Endothelial cell of umbilical vein (primary cell): ENCODE data around the gene MDN1. TPM values are rescaled to one million over a fixed set of nuclear protein-coding genes. Genes with fewer than 3 reads are reported as not detected.

ENCODE experiments used
- BruUV-seq: library from RNA; stranded (reverse); fragments of 400-500 nt; replicated peaks from 2 replicates; lab custom pipeline; 2021; lab: Mats Ljungman, UMichigan
- CTCF ChIA-PET: fragments of 300-600, 350-600 bp; sonication (Branson Sonifier 250); formaldehyde crosslinking; loops from one replicate; lab custom pipeline; 2021; ENCODE audit warnings: antibody characterized with exemption, inconsistent platforms; lab: Charles Lee
- POLR2A ChIA-PET: fragments of 300-600, 350-600 bp; sonication (Branson Sonifier 250); formaldehyde crosslinking; loops from one replicate; lab custom pipeline; 2021; ENCODE audit warnings: antibody characterized with exemption, inconsistent platforms; lab: Charles Lee
- DNase-seq: peaks from one replicate; pipeline ENCODE4 v3.0.0-alpha.2; 2011; ENCODE audit warnings: low read depth, low spot score
- FAIRE-seq: peaks from 2 replicates; lab custom pipeline; 2011; peaks lifted over from hg19 to GRCh38; lab: Jason Lieb, UNC
- H2AFZ ChIP-seq: 2 replicates; pipeline ENCODE4 v1.6.0; 2012; ENCODE audit warnings: low read depth, low read length, control low read depth, inconsistent platforms
- H3K27ac ChIP-seq: 2 replicates; pipeline ENCODE4 v1.5.1; 2011; ENCODE audit warnings: low read depth, mild to moderate bottlenecking, control low read depth, low read length, moderate library complexity; ENCODE audit not compliant: insufficient read depth
- H3K27me3 ChIP-seq, 2 experiments: 2 replicates each; pipeline versions ENCODE4 v1.6.0 to v1.6.1; 2011; ENCODE audit warnings: low read length in 2 of 2, mixed read lengths in 1 of 2; ENCODE audit not compliant: control insufficient read depth in 2 of 2, insufficient read depth in 2 of 2
- H3K36me3 ChIP-seq, 2 experiments: 2 replicates in 1 of 2; 3 replicates in 1 of 2; pipeline ENCODE4 v1.5.1; 2011; ENCODE audit warnings: low read length in 2 of 2, mild to moderate bottlenecking in 1 of 2, moderate library complexity in 1 of 2; ENCODE audit not compliant: control insufficient read depth in 2 of 2, insufficient read depth in 2 of 2; ENCODE audit errors: extremely low read depth in 1 of 2
- H3K4me1 ChIP-seq: 3 replicates; pipeline ENCODE4 v1.5.1; 2011; ENCODE audit warnings: mild to moderate bottlenecking, low read length; ENCODE audit not compliant: control insufficient read depth, insufficient read depth; ENCODE audit errors: extremely low read depth
- H3K4me2 ChIP-seq: 2 replicates; pipeline ENCODE4 v1.6.1; 2011; ENCODE audit warnings: low read length, control low read depth, mixed read lengths; ENCODE audit not compliant: insufficient read depth
- H3K4me3 ChIP-seq, 3 experiments: fragments of 200-600 bp in 1 of 3; sonication (generic), shearing (Covaris generic) in 1 of 3; replicated peaks in 1 of 3; 2 replicates each; pipeline ENCODE4 v1.5.1; 2011 to 2016; ENCODE audit warnings: control low read depth in 3 of 3, low read length in 3 of 3, mild to moderate bottlenecking in 2 of 3, inconsistent platforms in 1 of 3, low read depth in 1 of 3, moderate library complexity in 1 of 3; ENCODE audit not compliant: insufficient read depth in 1 of 3
- H3K79me2 ChIP-seq: 2 replicates; pipeline ENCODE4 v1.6.0; 2012; ENCODE audit warnings: low read length, inconsistent platforms; ENCODE audit not compliant: control insufficient read depth, insufficient read depth
- H3K9ac ChIP-seq: replicated peaks from 2 replicates; pipeline ENCODE3; 2011; ENCODE audit warnings: low read length, control low read depth; ENCODE audit not compliant: insufficient read depth; ENCODE audit errors: extremely low read depth
- H3K9me1 ChIP-seq: replicated peaks from 3 replicates; pipeline ENCODE4 v1.6.0; 2011; ENCODE audit warnings: mild to moderate bottlenecking, low read length; ENCODE audit not compliant: control insufficient read depth, insufficient read depth; ENCODE audit errors: extremely low read depth
- H3K9me3 ChIP-seq: replicated peaks from 2 replicates; pipeline ENCODE4 v1.5.1; 2012; ENCODE audit warnings: low read length, inconsistent platforms; ENCODE audit not compliant: control insufficient read depth, insufficient read depth
- H4K20me1 ChIP-seq: replicated peaks from 2 replicates; pipeline ENCODE3; 2011; ENCODE audit warnings: mild to moderate bottlenecking, low read length; ENCODE audit not compliant: control insufficient read depth, insufficient read depth; ENCODE audit errors: extremely low read depth
- EZH2 ChIP-seq: IDR thresholded peaks from 2 replicates; pipeline ENCODE4 v1.6.1; 2012; ENCODE audit warnings: borderline replicate concordance, low read depth, mild to moderate bottlenecking, moderate library complexity, low read length, inconsistent platforms; ENCODE audit not compliant: severe bottlenecking
- FOS ChIP-seq: IDR thresholded peaks from 2 replicates; pipeline ENCODE4 v1.6.1; 2011; ENCODE audit warnings: mild to moderate bottlenecking, low read length, moderate library complexity, borderline replicate concordance; ENCODE audit not compliant: insufficient read depth
- GATA2 ChIP-seq: IDR thresholded peaks from 2 replicates; pipeline ENCODE4 v1.7.0; 2011; ENCODE audit warnings: low read depth, mild to moderate bottlenecking, moderate library complexity, mixed read lengths, low read length; ENCODE audit not compliant: insufficient read length, insufficient read depth
- JUN ChIP-seq: IDR thresholded peaks from 2 replicates; pipeline ENCODE4 v1.6.1; 2011; ENCODE audit warnings: borderline replicate concordance, low read depth; ENCODE audit not compliant: insufficient read length, insufficient read depth
- MAX ChIP-seq: IDR thresholded peaks from 2 replicates; pipeline ENCODE4 v1.6.1; 2011; ENCODE audit not compliant: insufficient read depth, insufficient read length
- MYC ChIP-seq: IDR thresholded peaks from one replicate; pipeline ENCODE4 v1.6.1; 2011; ENCODE audit warnings: mild to moderate bottlenecking, low read depth, low read length
- POLR2A ChIP-seq: IDR thresholded peaks from 2 replicates; pipeline ENCODE4 v1.6.1; 2012; ENCODE audit warnings: low read depth, mild to moderate bottlenecking, control low read depth, low read length
- POLR2AphosphoS5 ChIP-seq: IDR thresholded peaks from 2 replicates; pipeline ENCODE4 v1.6.1; 2012; ENCODE audit warnings: low read depth, mild to moderate bottlenecking, control low read depth, low read length, moderate library complexity; ENCODE audit not compliant: insufficient read depth
- dilution Hi-C: fragments of 300-500 bp; cut with MboI; formaldehyde crosslinking; loops from one replicate; pipeline ENCODE4 v1.15.0; 2019; ENCODE audit warnings: low sequenced_read_pairs; ENCODE audit not compliant: extremely low pct_ligation_motif_present
- intact Hi-C: fragments of 100-400 bp; cut with micrococcal nuclease; formaldehyde crosslinking; loops from one replicate; pipeline ENCODE4 v1.10.0; 2022
- polyA plus RNA-seq, 4 experiments: library from polyadenylated mRNA; depleted of rRNA in 3 of 4; stranded (reverse) in 3 of 4; unstranded in 1 of 4; fragments of >200 nt; gene quantifications; 2 replicates each; pipeline versions ENCODE4 v1.2.1 to v1.2.3, GENCODE V29; 2011 to 2012; ENCODE audit warnings: missing spikeins in 1 of 4
- total RNA-seq: library from RNA; stranded (reverse); gene quantifications from 2 replicates; pipeline ENCODE4 v1.2.3, GENCODE V29; 2021
- TF ChIP-seq, protein P1 (sequence below), 2 donors: IDR thresholded peaks; 1 replicate in 1 of 2; 2 replicates in 1 of 2; pipeline ENCODE4 v1.5.1; 2011; ENCODE audit warnings: low read length in 2 of 2, mild to moderate bottlenecking in 2 of 2, moderate library complexity in 2 of 2, control low read depth in 1 of 2, inconsistent platforms in 1 of 2, low read depth in 1 of 2; ENCODE audit not compliant: insufficient read depth in 1 of 2; ENCODE audit errors: extremely low read depth in 1 of 2

Gene MDN1
- total and polyA plus RNA-seq, 2 donors (not counting 3 experiments of a cell fraction or from before 2014, with no cell fraction given) = 9.2 to 39.6 TPM

GRCh38 chr6:89619567-89619966 lies 200.0 kb downstream of the MDN1 start:
- H3K4me1 ChIP-seq = no peaks in the 10 kb centered on the region
- no peak overlapping the region for H3K9ac ChIP-seq
- ChIA-PET CTCF (no interaction called here), POLR2A (no interaction called here)
- H3K4me2 ChIP-seq = no peak overlapping the region
- FAIRE-seq (no peak), DNase-seq (no peak)
- H3K27me3 ChIP-seq = no peaks in the 10 kb centered on the region
- no peaks in the 10 kb centered on the region for H3K9me3 ChIP-seq
- no peaks in the 10 kb centered on the region for H3K9me1 ChIP-seq
- intact Hi-C loops (no loop called here), dilution Hi-C loops (no loop called here)
- no TSS peak for BruUV-seq
- H3K4me3 ChIP-seq = no peak overlapping the region
- H3K36me3 ChIP-seq = no peaks in the 10 kb centered on the region
- H3K27ac ChIP-seq = no peak overlapping the region
- no peaks in the 10 kb centered on the region for H4K20me1 ChIP-seq
- H3K79me2 ChIP-seq = no peaks in the 10 kb centered on the region
- TF ChIP-seq MAX (no peak), MYC (no peak), POLR2A (no peak), POLR2AphosphoS5 (no peak), GATA2 (no peak), JUN (no peak), EZH2 (no peak), FOS (no peak)
- TF ChIP-seq, protein P1, sequence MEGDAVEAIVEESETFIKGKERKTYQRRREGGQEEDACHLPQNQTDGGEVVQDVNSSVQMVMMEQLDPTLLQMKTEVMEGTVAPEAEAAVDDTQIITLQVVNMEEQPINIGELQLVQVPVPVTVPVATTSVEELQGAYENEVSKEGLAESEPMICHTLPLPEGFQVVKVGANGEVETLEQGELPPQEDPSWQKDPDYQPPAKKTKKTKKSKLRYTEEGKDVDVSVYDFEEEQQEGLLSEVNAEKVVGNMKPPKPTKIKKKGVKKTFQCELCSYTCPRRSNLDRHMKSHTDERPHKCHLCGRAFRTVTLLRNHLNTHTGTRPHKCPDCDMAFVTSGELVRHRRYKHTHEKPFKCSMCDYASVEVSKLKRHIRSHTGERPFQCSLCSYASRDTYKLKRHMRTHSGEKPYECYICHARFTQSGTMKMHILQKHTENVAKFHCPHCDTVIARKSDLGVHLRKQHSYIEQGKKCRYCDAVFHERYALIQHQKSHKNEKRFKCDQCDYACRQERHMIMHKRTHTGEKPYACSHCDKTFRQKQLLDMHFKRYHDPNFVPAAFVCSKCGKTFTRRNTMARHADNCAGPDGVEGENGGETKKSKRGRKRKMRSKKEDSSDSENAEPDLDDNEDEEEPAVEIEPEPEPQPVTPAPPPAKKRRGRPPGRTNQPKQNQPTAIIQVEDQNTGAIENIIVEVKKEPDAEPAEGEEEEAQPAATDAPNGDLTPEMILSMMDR (IDR thresholded peaks at IDR 0.05; ENCODE audit: extremely low read depth in 1 of 2, insufficient read depth in 1 of 2, low read depth in 1 of 2, low read length in 2 of 2) = no peak
- H2AFZ ChIP-seq = no peak overlapping the region
